GM19043 (cell line): ENCODE data around the gene INF2.

Experiments used
- ATAC-seq: cut with Tn5 transposase; IDR thresholded peaks from one replicate; pipeline ENCODE4 v1.9.1; 2021; ENCODE audit warnings: low read depth; ENCODE audit not compliant: unreplicated experiment

Gene INF2

GRCh38 chr14:104687601-104688504, 1.6 kb upstream of the INF2 start:
- no peak for ATAC-seq

- ATAC-seq, result no peak
Measured at GRCh38 chr14:104688505-104689108, 811 bp upstream of the INF2 start.

DNA sequence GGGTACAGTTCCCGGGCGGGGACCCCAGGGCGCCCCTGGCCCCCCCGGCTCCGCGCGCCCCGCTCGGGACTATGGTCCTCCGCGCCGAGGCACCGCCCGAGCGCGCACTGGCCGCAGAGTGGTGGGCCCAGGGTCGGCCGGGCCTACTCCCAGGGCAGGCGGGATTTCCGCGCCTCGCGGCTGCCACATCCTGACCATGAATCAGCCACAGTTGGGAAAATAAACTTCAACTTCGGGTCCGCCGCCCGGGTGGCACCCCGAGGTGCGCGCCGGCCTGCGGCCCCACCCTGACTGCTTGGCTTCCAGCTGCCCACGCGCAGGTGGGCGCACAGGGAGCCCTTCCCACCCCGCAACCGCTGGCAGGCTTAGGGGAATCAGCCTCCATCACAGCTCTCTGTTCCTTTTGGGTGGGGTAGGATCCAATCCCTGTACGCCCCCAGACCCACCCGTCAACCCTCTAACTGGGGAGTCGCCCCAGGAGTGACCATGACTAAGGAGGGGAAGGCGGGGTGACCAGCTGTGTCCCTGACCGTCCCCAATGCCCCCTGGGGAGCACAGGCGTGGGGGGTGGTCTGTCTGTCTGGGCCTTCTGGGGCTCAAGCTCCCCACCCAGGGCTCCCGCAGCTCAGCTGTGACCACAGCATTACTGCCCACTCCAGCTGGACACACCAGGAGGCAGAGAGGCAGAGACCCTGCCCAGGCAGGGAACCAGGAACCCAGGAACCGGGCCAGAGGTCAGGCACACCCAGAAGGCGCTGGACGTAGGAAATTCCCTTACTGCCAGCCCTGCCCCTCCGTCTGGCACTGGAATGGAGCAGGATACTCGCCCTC, 678 bp downstream of the INF2 start:
- ATAC-seq, result no peak

DNA sequence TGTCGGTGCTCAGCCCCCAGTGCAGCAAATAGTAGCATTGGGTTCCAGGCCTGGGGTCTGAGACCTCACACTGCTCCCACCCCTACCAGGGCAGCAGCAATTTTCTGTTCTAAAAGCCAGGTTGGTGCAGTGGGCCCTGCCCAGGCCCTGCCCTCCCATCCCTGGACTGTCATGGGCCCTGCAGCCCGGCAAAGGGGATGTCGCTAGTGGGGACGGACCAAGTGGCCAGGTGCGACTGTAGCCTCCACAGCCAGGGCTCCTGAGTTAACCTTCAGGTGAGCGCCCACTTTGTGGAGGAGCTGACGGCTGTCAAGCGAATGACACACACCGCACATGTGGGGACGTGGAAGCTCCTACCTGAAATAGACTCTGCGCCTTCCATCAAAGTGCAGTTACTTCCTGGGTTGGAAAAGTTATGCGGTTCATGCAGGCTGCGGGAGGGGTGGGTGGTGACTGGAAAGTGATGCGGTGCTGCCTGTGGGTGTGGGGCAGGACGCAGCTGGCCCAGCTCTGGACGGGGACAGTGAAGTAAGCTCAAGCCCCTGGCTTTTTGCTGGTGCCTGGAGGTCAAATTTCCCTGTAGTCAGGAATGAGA, 1.5 kb downstream of the INF2 start:
- ATAC-seq, result no peak

DNA sequence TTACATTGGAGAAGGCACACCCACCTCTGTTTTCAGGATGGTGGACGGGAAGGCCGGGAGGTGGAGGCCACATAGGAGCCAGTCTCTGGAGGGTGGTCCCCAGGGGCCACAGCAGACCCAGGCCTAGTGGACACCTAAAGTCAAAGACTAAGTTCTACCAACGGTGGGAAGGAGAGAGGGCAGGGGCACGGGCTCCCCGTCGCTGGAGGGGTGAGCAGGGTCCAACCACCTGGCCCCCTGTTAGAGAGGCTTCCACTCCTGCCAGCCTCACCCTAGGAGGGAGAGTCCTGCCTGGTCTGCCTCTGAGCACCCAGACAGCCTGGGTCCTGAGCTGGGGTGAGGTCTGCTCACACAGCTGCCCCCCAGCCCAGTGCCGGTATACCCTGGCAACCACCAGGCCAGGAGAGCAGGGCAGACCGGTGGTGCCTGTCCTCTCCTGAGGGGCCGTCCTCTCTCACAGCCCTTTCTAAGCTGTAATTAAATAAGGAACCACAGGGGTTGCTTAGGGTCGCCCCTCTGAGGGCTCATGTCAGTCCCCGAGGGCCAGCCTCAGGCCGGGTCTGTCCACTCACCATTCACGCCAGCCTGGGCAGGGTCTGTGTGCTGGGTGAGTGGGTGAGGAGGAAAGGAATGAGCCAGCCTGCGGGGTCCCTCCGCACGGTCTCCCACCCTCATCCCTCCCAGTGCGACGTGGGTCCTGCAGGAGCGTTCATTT, 2.3 kb downstream of the INF2 start:
- ATAC-seq, result no peak

GRCh38 chr14:104692261-104692938, 3.0 kb downstream of the INF2 start:
- ATAC-seq, result no peak

GRCh38 chr14:104692939-104693315, 3.5 kb downstream of the INF2 start:
- no peak for ATAC-seq

DNA sequence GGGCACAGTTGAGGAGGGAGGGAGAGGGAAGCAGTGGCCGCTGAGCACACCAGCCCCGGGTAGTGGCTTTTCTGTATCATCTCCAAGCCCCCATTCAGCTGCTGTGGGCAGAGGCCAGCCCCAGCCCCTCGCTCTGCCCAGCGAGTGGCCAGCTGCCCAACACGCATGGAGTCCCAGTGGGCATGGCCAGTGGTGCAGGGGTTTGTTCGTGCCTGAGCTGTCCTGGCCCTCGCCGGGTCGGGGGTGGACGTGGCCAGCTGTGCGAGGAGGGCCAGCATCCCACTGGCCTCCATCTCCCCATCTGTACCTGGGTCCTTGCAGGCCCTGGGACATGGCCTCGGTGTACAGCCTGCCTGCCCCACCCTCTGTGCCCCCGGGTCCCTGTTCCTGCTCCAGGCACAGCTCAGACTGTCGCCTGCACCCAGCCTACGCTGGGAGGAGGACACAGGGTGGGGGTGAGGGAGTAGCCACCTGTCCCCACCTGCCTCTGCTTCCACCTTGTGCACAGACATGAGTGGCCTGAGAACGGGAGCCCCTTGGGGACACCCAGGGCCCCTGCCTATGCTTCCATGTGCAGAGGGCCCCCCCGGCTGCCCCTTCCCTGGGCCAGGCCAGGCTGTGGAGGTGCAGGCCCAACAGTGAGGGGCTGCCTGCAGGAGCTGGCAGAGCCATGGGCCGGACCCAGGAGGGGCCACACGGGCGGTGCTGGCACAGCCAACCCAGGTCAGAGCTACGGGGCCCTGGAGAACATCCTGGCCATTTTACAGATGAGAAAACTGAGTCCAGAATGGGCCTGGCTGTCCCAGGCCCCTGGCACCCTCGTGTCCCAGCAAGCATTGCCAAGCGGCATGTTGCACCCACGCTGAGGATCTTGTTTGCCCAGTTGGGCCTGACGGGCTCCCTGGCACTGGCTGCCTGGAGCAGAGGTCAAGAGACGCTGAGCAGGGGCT, 4.3 kb downstream of the INF2 start:
- no peak for ATAC-seq

DNA sequence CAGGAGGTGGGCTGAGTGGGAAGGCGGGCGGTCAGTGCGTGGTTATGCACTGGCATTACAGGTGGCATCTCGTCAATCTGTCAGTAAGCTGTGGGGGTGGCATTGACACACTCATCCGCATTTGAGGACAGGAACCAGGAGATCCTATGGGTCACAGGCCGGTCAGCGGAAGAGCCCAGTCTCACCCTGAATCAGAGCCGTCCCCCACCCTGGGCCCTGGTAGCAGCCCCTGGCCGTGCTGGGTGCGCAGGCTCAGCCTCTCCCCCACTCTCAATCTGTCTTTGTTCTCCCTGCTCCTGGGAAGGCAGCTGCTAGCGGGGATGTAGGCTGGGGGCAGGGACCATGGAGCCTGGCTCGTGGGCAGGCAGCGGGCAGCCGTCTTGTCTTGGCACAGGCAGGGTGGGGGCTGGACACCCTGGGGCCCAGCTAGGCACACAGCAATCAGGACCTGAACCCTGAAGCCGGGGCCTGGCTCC, 5.1 kb downstream of the INF2 start:
- ATAC-seq, result no peak

DNA sequence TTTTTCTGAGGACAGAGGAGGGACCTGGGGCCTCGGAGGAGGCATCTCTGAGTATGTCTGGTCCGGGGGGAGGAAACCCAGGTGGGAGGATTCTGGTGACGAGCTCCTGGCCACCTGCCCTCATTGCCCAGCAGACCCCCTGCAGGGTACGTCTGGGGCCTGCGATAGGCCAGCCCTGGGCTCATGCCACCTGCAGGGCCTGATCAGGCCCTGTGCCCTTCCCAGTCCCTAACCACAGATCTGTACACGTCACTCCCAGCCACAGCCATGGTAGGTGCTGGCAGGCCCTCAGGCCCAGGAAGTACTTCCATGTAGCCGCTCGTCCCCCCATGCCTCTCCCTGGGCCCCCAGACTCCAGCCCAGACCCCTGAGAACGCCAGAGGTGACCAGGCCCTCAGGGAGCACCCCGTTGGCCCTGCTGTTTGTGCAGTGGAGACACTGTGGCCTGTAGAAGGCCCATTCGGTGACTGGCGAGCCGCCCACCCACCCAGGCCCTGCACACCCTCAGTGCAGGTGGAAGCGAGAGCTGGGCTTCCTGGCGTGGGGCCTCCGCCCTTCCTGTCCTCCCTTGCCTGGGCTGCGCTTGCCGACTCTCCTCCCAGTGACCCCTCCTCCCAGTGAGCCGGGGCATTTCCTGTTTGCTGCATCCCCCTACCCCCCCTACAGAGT, 5.7 kb downstream of the INF2 start:
- no peak for ATAC-seq

GRCh38 chr14:104695660-104696000, 6.2 kb downstream of the INF2 start:
- ATAC-seq, result no peak

GRCh38 chr14:104696671-104697316, 7.4 kb downstream of the INF2 start:
- no peak for ATAC-seq

DNA sequence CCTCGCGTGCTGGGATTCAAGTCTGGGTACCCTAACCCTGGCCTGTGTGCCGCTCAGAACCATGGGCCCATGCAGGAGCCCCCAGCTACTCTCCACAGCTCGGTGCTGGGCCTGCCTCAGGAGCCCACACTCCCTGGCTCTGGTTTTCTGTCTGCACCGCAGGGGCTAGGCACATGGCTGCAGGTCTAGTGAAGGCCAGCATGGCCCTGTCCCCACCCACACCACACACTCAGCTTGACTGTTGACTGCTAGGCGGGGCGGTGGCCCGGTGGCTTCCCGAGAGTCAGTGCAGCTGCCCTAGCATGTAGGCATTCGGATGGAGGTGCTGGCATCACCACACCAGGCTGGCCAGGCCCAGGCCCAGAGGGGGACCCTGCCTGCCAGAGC, 7.9 kb downstream of the INF2 start:
- no peak for ATAC-seq

DNA sequence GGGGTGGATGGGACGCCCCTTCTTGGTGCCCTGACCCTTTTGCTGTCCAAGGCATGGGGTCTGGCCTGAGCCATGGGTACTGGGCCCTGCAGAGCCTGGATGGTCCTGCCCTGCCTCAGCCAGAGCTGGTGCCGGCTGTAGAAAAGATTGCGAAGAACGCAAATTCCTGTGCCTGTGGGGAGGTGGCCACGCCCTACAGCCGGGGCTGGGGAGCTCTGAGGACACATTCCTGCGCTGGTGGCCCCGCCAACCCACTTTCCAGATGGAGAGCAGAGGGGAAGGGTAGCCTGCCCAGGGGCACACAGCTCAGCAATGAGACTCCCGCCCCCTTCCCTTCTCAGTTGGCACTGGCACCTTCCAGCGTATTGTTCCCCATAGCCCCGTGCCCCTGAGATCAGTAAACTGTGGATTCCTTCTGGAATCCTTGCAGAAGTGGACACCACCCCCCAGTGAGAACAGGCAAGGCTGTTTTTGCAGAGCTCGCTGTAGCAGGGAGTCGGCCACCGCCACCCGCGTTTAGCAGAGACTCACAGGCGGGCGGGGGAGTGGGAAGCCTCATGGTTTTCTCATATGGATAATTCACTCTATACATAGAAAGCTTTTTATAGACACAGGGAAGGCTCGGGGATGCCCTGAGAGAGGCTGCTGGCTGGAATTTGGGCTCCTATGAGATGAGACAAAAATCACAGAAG, 8.6 kb downstream of the INF2 start:
- ATAC-seq, result no peak

DNA sequence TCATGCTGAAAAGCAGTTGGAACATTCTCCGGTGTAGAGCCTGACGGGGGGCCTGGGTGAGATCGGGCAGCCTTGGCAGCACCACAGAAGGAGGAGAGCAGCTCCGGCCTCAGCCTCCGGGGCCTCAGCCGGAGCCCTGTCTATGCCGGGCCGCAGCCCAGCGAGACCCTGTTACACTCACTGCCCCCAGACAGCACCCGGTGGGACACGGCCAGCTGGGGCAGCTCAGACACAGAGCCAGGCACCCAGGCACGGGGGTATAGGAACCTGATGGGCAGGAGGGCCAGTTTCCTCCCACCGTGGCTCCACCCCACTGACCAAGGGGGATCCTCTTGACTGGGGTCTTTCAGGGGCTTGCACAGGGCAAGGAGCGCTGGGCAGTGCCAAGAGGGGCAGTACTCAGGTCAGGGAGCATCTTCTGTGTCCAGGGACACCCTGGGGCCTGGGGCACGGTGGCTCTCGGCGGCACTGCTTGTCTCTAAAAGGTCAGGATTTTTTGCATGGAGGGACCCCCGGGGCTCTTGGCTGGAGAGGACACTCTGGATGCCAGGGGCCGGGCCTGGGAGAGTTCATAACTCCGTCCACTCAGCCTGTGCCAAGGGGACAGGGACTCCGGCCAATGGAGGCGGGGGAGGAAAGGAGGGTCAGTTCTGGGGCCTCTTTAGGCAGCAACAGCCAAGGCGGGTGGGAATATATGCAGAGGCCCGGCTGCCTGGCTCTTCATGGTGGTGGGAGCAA, 9.4 kb downstream of the INF2 start:
- ATAC-seq, result no peak

DNA sequence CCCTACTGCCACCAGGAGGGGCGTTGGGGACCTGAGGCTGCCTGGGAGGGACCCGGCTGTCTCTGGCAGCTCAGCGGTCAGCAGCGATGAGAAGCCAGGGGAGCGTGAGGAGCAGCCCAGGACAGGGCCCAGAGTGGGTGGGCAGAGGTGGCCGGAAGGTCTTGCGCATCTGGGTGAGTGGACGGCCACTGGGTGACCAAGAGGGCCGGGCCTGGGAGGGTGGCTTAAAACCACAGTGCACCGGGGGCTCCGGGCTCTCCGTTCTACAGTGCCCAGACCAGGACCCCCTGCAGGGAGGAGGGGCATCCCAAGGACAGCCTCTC, 10.0 kb downstream of the INF2 start:
- ATAC-seq, result no peak
